A204.1 (cell line): Measurements from ENCODE around the gene CPSF3.

Source experiments
- FAIRE-seq: peaks from 2 replicates; lab custom pipeline; 2012; peaks lifted over from hg19 to GRCh38; lab: Jason Lieb, UNC

CPSF3 gene

DNA sequence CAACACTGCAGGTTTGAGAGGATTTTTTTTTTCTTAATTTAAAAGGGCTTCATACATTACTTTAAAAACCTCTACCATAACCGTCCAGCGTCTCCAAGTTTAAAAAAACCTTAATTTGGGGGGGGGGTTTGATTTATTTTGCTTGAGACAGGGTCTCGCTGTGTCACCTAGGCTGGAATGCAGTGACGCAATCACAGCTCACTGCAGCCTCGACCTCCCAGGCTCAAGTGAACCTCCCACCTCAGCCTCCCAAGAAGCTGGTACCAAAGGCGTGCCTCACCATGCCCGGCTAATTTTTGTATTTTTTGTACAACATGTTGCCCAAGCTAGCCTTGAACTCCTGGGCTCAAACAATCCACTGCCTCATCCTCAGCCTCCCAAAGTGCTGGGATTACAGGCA, 95.3 kb downstream of the CPSF3 start:
- no peak for FAIRE-seq

DNA sequence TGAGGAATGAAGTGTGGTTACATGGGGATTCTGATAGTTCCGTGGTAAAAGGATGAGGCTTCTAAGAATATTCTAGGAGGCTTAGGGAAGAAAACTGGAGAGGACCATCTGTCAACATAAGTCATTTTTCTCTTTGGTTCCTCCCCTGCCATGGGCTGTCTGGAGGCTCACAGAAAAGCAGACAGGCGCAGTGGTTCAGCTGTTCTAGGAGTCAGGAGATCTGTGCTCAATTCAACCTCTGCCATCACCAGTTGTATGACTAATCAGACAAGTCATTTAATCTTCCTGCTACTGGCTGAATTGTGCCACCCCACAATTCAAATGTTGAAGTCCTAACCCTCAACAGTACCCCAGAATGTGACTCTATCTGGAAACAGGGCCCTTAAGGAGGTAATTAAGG, 95.8 kb downstream of the CPSF3 start:
- FAIRE-seq = no peak
